Keratinocyte (primary cell): ENCODE measurements around the gene FBXO40. TPM values are rescaled to one million over a fixed set of nuclear protein-coding genes. Genes with fewer than 3 reads are reported as not detected.

ENCODE experiments used
- DNase-seq: peaks from one replicate; pipeline ENCODE4 v3.0.0-alpha.2; 2011; ENCODE audit warnings: low read depth, missing footprints, low spot score
- FAIRE-seq: peaks from 2 replicates; lab custom pipeline; 2011; peaks lifted over from hg19 to GRCh38; lab: Jason Lieb, UNC
- H2AFZ ChIP-seq: 2 replicates; pipeline ENCODE4 v1.6.0; 2012; ENCODE audit warnings: low read length, control low read depth, inconsistent platforms; ENCODE audit not compliant: control insufficient read depth
- H3K27ac ChIP-seq: 2 replicates; pipeline ENCODE4 v1.5.1; 2011; ENCODE audit warnings: low read length; ENCODE audit not compliant: control insufficient read depth, insufficient read depth
- H3K27me3 ChIP-seq: 3 replicates; pipeline ENCODE4 v1.6.0; 2011; ENCODE audit warnings: low read length; ENCODE audit not compliant: control insufficient read depth, insufficient read depth; ENCODE audit errors: extremely low read depth
- H3K36me3 ChIP-seq, 2 experiments: 2 replicates in 1 of 2; 3 replicates in 1 of 2; pipeline ENCODE4 v1.5.1; 2011; ENCODE audit warnings: low read length in 2 of 2, mild to moderate bottlenecking in 1 of 2; ENCODE audit not compliant: control insufficient read depth in 2 of 2, insufficient read depth in 2 of 2; ENCODE audit errors: extremely low read depth in 1 of 2
- H3K4me1 ChIP-seq: 3 replicates; pipeline ENCODE4 v1.5.1; 2011; ENCODE audit warnings: low read length; ENCODE audit not compliant: control insufficient read depth, insufficient read depth; ENCODE audit errors: extremely low read depth
- H3K4me2 ChIP-seq: 3 replicates; pipeline ENCODE4 v1.6.0; 2011; ENCODE audit warnings: low read depth, low read length; ENCODE audit not compliant: control insufficient read depth, insufficient read depth; ENCODE audit errors: extremely low read depth
- H3K4me3 ChIP-seq, 3 experiments: fragments of 200-600 bp in 1 of 3; sonication (generic) in 1 of 3; 2 replicates in 2 of 3; 3 replicates in 1 of 3; pipeline ENCODE4 v1.5.1; 2011 to 2016; ENCODE audit warnings: low read length in 3 of 3, mild to moderate bottlenecking in 3 of 3, control low read depth in 2 of 3, inconsistent platforms in 1 of 3, low read depth in 1 of 3, mixed read lengths in 1 of 3, mixed run types in 1 of 3, moderate library complexity in 1 of 3; ENCODE audit not compliant: control insufficient read depth in 2 of 3, insufficient read depth in 2 of 3; ENCODE audit errors: extremely low read depth in 1 of 3
- H3K79me2 ChIP-seq: 2 replicates; pipeline ENCODE4 v1.6.0; 2012; ENCODE audit warnings: low read length; ENCODE audit not compliant: control insufficient read depth, insufficient read depth
- H3K9ac ChIP-seq: 3 replicates; pipeline ENCODE4 v1.6.0; 2011; ENCODE audit warnings: low read length; ENCODE audit not compliant: control insufficient read depth, insufficient read depth; ENCODE audit errors: extremely low read depth
- H3K9me1 ChIP-seq: 3 replicates; pipeline ENCODE4 v1.6.0; 2011; ENCODE audit warnings: low read length; ENCODE audit not compliant: control insufficient read depth, insufficient read depth; ENCODE audit errors: extremely low read depth
- H3K9me3 ChIP-seq: 2 replicates; pipeline ENCODE4 v1.5.1; 2012; ENCODE audit warnings: low read depth, low read length; ENCODE audit not compliant: control insufficient read depth
- H4K20me1 ChIP-seq: 3 replicates; pipeline ENCODE4 v1.6.0; 2011; ENCODE audit warnings: low read length; ENCODE audit not compliant: control insufficient read depth, insufficient read depth; ENCODE audit errors: extremely low read depth
- CTCF ChIP-seq, 3 experiments: IDR thresholded peaks in 1 of 3; conservative IDR thresholded peaks in 1 of 3; optimal IDR thresholded peaks in 1 of 3; 2 replicates in 2 of 3; 3 replicates in 1 of 3; pipeline versions ENCODE3 to v1.5.1; 2011; ENCODE audit warnings: low read length in 3 of 3, mild to moderate bottlenecking in 3 of 3, moderate library complexity in 2 of 3, control low read depth in 1 of 3, inconsistent platforms in 1 of 3; ENCODE audit not compliant: insufficient read depth in 2 of 3; ENCODE audit errors: extremely low read depth in 1 of 3
- EZH2 ChIP-seq: IDR thresholded peaks from one replicate; pipeline ENCODE4 v1.6.1; 2012; ENCODE audit warnings: inconsistent platforms, mild to moderate bottlenecking, low read length, moderate library complexity
- dilution Hi-C: fragments of 300-500 bp; cut with MboI; formaldehyde crosslinking; loops from one replicate; pipeline ENCODE4 v1.7.0; 2020; ENCODE audit warnings: low sequenced_read_pairs; ENCODE audit not compliant: extremely low pct_ligation_motif_present
- polyA plus RNA-seq, 5 experiments: library from polyadenylated mRNA; depleted of rRNA in 3 of 5; stranded (reverse) in 3 of 5; stranded (forward) in 1 of 5; unstranded in 1 of 5; fragments of >200 nt; gene quantifications; 1 replicate in 1 of 5; 2 replicates in 3 of 5; 3 replicates in 1 of 5; pipeline versions ENCODE4 v1.2.1 to v1.2.3, GENCODE V29; 2011 to 2012; ENCODE audit warnings: missing spikeins in 2 of 5, low read depth in 1 of 5, low replicate concordance in 1 of 5

The FBXO40 gene
- polyA plus RNA-seq, 1 donor (not counting 4 experiments of a cell fraction or from before 2014, with no cell fraction given), result not detected

- dilution Hi-C loops, result no loop called here
- Histone ChIP-seq H3K4me3 (no peak overlapping the region), H3K4me2 (no peak overlapping the region), H3K9ac (no peak overlapping the region), H3K27me3 (peaks cover 3% of the 10 kb centered on the region), H3K36me3 (no peaks in the 10 kb centered on the region), H2AFZ (no peak overlapping the region), H4K20me1 (no peaks in the 10 kb centered on the region), H3K79me2 (no peaks in the 10 kb centered on the region), H3K27ac (no peak overlapping the region), H3K9me3 (no peaks in the 10 kb centered on the region), H3K4me1 (no peaks in the 10 kb centered on the region), H3K9me1 (no peaks in the 10 kb centered on the region)
- no peak for FAIRE-seq
- TF ChIP-seq CTCF (optimal IDR thresholded peaks at IDR 0.05 in 1 of 3, IDR thresholded peaks at IDR 0.05 in 1 of 3, conservative IDR thresholded peaks at IDR 0.05 in 1 of 3; ENCODE audit: extremely low read depth in 1 of 3, insufficient read depth in 2 of 3, low read length in 3 of 3) (no peak), EZH2 (no peak)
- DNase-seq, result no peak
Observed at GRCh38 chr3:121626495-121626894, 33.3 kb downstream of the FBXO40 start.

GRCh38 chr3:121627211-121627610 is 34.0 kb downstream of the FBXO40 start:
- no peak overlapping the region for H3K4me3 ChIP-seq
- no peak overlapping the region for H3K9ac ChIP-seq
- no peaks in the 10 kb centered on the region for H3K36me3 ChIP-seq
- no peaks in the 10 kb centered on the region for H3K4me1 ChIP-seq
- FAIRE-seq (no peak), DNase-seq (no peak)
- H3K4me2 ChIP-seq, result no peak overlapping the region
- no peaks in the 10 kb centered on the region for H3K9me3 ChIP-seq
- no peak overlapping the region for H3K27ac ChIP-seq
- no peaks in the 10 kb centered on the region for H3K79me2 ChIP-seq
- no peak overlapping the region for H2AFZ ChIP-seq
- dilution Hi-C loops, result no loop called here
- TF ChIP-seq EZH2 (no peak), CTCF (optimal IDR thresholded peaks at IDR 0.05 in 1 of 3, IDR thresholded peaks at IDR 0.05 in 1 of 3, conservative IDR thresholded peaks at IDR 0.05 in 1 of 3; ENCODE audit: extremely low read depth in 1 of 3, insufficient read depth in 2 of 3, low read length in 3 of 3) (no peak)
- no peaks in the 10 kb centered on the region for H3K9me1 ChIP-seq
- no peaks in the 10 kb centered on the region for H4K20me1 ChIP-seq
- H3K27me3 ChIP-seq, result no peaks in the 10 kb centered on the region
